Smooth muscle cell of trachea (primary cell): Measurements from ENCODE around the gene FAM240A. TPM values are rescaled to one million over a fixed set of nuclear protein-coding genes. Genes with fewer than 3 reads are reported as not detected.

ENCODE experiments used
- total RNA-seq: library from RNA; depleted of rRNA; stranded (reverse); fragments of >200 nt; gene quantifications from 2 replicates; pipeline ENCODE4 v1.2.1, GENCODE V29; 2014

FAM240A gene
- not detected in 2 replicates for total RNA-seq

GRCh38 chr3:46612324-46612723, at the start of gene FAM240A:
FAM240A (plus strand) TSS chr3:46612525; CDS start chr3:46612684, 159 bp downstream.

DNA sequence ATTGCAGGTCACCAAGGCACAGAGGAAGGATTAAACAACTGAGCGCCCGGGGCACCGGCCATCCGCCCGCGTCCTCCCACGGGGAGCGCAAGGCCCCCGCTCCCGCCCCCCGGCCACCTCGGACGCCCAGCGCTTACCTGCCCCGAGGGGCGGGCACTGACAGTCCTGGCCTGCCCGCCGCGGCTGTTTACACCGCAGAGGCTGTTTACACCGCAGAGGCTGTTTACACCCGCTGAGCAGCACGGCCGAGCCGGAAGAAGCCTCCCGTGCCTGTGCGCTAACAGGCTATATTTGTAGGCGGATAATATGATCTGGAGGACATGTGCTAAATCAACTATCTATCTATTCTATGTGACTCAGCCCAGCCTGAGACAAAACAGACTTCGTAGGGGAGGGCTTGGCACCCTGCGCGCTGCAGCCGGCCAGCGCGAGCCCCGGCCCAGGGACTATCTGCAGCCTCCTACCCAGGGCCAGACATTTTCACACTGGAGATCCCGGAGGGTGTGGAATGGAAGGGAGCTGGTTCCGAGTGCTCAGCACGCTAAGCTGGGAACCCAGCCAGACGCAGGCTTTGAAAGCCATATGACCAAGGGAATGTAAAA, 46.2 kb upstream of the FAM240A start, which contains the start of gene LRRC2:
LRRC2 (minus strand) TSS at position 263 of the 602 bp plus-strand sequence. CDS start 14,711 bp downstream, outside the sequence.

Other genes starting within 250 kb of the FAM240A start
- under 0.01 TPM in 2 replicates for gene CCR5, start 241.6 kb upstream of the FAM240A start, total RNA-seq
- gene CCRL2, start 205.3 kb upstream of the FAM240A start, total RNA-seq, result 0.29 and 0.83 TPM in 2 replicates
- not detected in 2 replicates for gene LTF, start 147.6 kb upstream of the FAM240A start, total RNA-seq
- not detected in 2 replicates for gene RTP3, start 114.5 kb upstream of the FAM240A start, total RNA-seq
- gene LRRC2, start 46.2 kb upstream of the FAM240A start, total RNA-seq, result under 0.01 and 0.99 TPM in 2 replicates
- gene ALS2CL, start 81.2 kb downstream of the FAM240A start, total RNA-seq, result 0.87 and 2.5 TPM in 2 replicates
- gene TMIE, start 88.9 kb downstream of the FAM240A start, total RNA-seq, result under 0.01 TPM in 1 of 2 replicates, not detected in the other
- not detected in 2 replicates for gene PRSS50, start 105.3 kb downstream of the FAM240A start, total RNA-seq